ENCODE measurements around the gene P3H2. TPM values are rescaled to one million over a fixed set of nuclear protein-coding genes. Genes with fewer than 3 reads are reported as not detected.
"Not testable (repeated sequence)": the region's sequence is repeated elsewhere in the genome, so short reads cannot be mapped to it uniquely, and the experiment has no call there.

Gene P3H2
- total RNA-seq, 4 donors from 2014 or later, result 0.24 to 4.0 (median 0.90) TPM

DNA sequence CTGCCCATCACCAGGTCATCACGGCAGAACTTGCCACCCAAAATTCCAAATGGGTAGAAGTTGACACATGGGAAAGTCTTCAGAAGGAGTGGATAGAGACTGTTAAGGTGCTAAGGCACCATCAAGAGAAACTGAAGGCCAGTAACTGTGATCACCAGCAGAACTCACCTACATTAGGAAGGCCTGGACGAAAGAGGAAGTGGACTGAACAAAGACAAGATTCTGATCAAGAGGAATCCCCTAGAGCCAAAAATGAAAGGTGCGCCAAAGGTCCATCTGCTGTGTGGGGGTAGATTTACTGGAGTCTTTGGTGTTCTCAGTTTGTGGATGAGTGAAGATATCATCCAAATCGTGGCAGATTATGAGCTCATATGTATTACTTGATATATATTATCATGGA lies 46.3 kb upstream of the P3H2 start:
- H3K27me3 ChIP-seq, result no peaks in the 10 kb centered on the region
- no peak for ATAC-seq
- H3K4me1 ChIP-seq, result no peaks in the 10 kb centered on the region
- in situ Hi-C loops (cut with MboI; ENCODE audit: low sequenced_read_pairs in 4 of 4), result no loop called here
- DNase-seq, result no peak
- H3K4me3 ChIP-seq, result no peak overlapping the region
- H3K9me3 ChIP-seq, result no peaks in the 10 kb centered on the region
- TF ChIP-seq POLR2A (IDR thresholded peaks at IDR 0.05), result no peak
- H3K36me3 ChIP-seq, result no peaks in the 10 kb centered on the region
- no peak overlapping the region for H3K27ac ChIP-seq
- intact Hi-C loops (cut with DNase I; ENCODE audit: low total_unique reads), result no loop called here

DNA sequence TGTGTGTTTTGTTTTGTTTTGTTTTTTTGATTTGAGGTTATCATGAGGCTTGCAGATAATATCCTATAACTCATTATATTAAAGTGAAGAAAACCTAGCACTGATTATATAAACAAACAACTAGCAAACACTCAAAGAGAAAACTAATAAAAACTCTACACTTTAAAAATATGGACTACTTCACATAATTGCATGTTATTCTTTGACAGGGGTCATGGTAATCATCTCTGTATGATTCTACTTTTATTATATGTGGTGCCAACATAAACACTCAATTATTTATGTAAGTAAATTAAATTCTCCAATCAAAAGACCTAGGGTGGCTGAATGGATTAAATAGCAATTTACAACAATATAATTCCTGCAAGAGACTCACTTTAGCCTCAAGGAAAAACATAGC lies 44.6 kb upstream of the P3H2 start:
- TF ChIP-seq, protein P1, sequence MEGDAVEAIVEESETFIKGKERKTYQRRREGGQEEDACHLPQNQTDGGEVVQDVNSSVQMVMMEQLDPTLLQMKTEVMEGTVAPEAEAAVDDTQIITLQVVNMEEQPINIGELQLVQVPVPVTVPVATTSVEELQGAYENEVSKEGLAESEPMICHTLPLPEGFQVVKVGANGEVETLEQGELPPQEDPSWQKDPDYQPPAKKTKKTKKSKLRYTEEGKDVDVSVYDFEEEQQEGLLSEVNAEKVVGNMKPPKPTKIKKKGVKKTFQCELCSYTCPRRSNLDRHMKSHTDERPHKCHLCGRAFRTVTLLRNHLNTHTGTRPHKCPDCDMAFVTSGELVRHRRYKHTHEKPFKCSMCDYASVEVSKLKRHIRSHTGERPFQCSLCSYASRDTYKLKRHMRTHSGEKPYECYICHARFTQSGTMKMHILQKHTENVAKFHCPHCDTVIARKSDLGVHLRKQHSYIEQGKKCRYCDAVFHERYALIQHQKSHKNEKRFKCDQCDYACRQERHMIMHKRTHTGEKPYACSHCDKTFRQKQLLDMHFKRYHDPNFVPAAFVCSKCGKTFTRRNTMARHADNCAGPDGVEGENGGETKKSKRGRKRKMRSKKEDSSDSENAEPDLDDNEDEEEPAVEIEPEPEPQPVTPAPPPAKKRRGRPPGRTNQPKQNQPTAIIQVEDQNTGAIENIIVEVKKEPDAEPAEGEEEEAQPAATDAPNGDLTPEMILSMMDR (IDR thresholded peaks at IDR 0.05 in 4 of 5, conservative IDR thresholded peaks at IDR 0.05 in 1 of 5), result no peak
- no peak for TF ChIP-seq POLR2A (IDR thresholded peaks at IDR 0.05)
- no peaks in the 10 kb centered on the region for H3K27me3 ChIP-seq
- DNase-seq (no peak), ATAC-seq (no peak)
- intact Hi-C loops (cut with DNase I; ENCODE audit: low total_unique reads) (no loop called here), in situ Hi-C loops (cut with MboI; ENCODE audit: low sequenced_read_pairs in 4 of 4) (no loop called here)
- H3K36me3 ChIP-seq, result no peaks in the 10 kb centered on the region
- H3K4me1 ChIP-seq, result no peaks in the 10 kb centered on the region
- no peak overlapping the region for H3K4me3 ChIP-seq
- no peaks in the 10 kb centered on the region for H3K9me3 ChIP-seq
- H3K27ac ChIP-seq, result no peak overlapping the region

DNA sequence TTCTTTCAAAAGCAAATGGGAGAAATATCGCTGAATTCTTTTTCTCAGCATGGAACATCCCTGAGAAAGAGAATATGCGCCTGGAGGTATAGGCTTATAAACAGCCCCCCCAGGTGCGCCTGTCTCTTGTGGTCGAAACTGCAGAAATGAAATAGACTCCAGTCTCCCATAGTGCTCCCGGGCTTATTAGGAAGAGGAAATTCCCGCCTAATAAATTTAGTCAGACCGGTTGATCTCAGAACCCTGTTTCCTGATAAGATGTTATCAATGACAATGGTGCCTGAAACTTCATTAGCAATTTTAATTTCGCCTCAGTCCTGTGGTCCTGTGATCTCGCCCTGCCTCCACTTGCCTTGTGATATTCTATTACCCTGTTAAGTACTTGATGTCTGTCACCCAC lies 41.3 kb upstream of the P3H2 start:
- in situ Hi-C loops (cut with MboI; ENCODE audit: low sequenced_read_pairs in 4 of 4); H3K36me3 ChIP-seq; H3K9me3 ChIP-seq; H3K27me3 ChIP-seq; DNase-seq; H3K4me1 ChIP-seq; H3K4me3 ChIP-seq; H3K27ac ChIP-seq; ATAC-seq; intact Hi-C loops (cut with DNase I; ENCODE audit: low total_unique reads): not testable (repeated sequence)

DNA sequence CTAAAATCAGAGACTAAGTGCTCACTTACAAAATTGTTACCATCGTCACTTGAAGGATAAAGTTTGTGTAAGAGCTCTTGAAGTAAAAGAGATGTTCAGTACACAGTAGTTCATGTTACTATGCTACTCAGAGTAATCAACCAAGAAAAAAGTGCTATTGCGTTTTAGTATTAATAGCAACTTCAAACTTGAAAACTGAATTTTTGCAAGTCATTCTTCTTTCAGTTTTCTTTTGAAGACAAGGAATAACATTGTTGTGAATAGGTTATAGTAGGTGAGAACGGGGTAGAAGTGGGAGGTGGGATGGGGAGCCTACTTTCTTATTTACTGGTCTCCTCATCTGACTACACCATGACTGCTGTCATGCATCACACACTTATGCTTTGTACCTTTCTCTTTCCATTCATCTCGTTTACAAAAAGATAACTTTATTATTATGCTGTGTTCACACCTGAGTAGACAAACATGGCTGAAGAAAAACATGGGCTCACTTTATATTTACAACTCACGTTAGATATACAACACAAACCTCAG lies 39.3 kb upstream of the P3H2 start:
- ATAC-seq, result no peak
- in situ Hi-C loops (cut with MboI; ENCODE audit: low sequenced_read_pairs in 4 of 4), result no loop called here

DNA sequence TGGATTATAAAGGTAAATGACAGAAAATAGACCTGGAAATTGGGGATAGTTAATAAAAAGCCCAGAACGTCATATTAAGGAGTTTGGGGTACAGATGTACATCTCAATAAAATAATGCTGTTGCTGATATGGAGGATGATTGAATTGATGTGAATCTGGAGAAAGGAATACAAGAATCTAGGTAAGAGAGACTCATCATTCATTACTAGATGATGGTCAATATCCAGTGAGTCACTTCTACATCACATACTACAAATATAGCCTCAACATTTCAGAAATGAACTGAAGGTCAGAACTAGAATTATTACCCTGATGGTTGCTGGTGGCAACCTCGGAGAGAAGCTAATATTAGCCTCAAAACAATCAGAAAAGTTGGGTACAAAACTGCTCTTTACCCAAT lies 37.6 kb upstream of the P3H2 start:
- TF ChIP-seq, protein P1 (IDR thresholded peaks at IDR 0.05 in 4 of 5, conservative IDR thresholded peaks at IDR 0.05 in 1 of 5), result no peak
- TF ChIP-seq POLR2A (IDR thresholded peaks at IDR 0.05), result no peak
- no peak for DNase-seq
- Histone ChIP-seq H3K36me3 (no peaks in the 10 kb centered on the region), H3K27ac (no peak overlapping the region), H3K27me3 (no peaks in the 10 kb centered on the region), H3K9me3 (no peaks in the 10 kb centered on the region), H3K4me3 (no peak overlapping the region), H3K4me1 (no peaks in the 10 kb centered on the region)
- ATAC-seq, result no peak
- in situ Hi-C loops (cut with MboI; ENCODE audit: low sequenced_read_pairs in 4 of 4) (no loop called here), intact Hi-C loops (cut with DNase I; ENCODE audit: low total_unique reads) (no loop called here)

More for the DNA sequence above, 39.3 kb upstream of the P3H2 start:
- intact Hi-C loops (cut with DNase I; ENCODE audit: low total_unique reads), result no loop called here
- no peaks in the 10 kb centered on the region for H3K36me3 ChIP-seq
- TF ChIP-seq, protein P1 (IDR thresholded peaks at IDR 0.05 in 4 of 5, conservative IDR thresholded peaks at IDR 0.05 in 1 of 5), result no peak
- no peak overlapping the region for H3K4me3 ChIP-seq
- H3K27ac ChIP-seq, result no peak overlapping the region
- no peaks in the 10 kb centered on the region for H3K9me3 ChIP-seq
- no peaks in the 10 kb centered on the region for H3K27me3 ChIP-seq
- DNase-seq, result no peak
- H3K4me1 ChIP-seq, result no peaks in the 10 kb centered on the region

DNA sequence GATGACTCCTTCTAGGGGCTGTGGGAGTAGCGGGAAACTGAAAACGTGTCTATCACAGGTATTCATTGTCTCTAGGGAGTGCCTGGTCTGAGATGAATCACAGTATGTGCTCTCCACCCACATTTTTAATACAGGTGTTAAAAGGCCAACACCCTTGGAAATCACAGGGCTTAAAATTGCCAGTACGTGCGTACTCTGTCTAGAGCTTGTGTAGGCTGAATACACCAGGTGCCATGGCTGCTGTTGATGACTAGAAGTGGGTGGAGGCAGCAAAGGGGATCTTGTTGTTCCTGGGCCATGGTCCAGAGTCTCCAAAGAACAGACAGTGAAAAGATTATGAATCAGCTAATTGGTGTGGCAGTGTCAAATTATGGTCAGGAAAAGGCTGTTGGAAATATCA lies 35.1 kb upstream of the P3H2 start:
- intact Hi-C loops (cut with DNase I; ENCODE audit: low total_unique reads), result no loop called here
- no peak for TF ChIP-seq POLR2A (IDR thresholded peaks at IDR 0.05)
- TF ChIP-seq, protein P1 (IDR thresholded peaks at IDR 0.05 in 4 of 5, conservative IDR thresholded peaks at IDR 0.05 in 1 of 5), result no peak
- Histone ChIP-seq H3K4me1 (no peaks in the 10 kb centered on the region), H3K36me3 (no peaks in the 10 kb centered on the region), H3K4me3 (no peak overlapping the region), H3K9me3 (no peaks in the 10 kb centered on the region), H3K27me3 (no peaks in the 10 kb centered on the region), H3K27ac (no peak overlapping the region)
- in situ Hi-C loops (cut with MboI; ENCODE audit: low sequenced_read_pairs in 4 of 4), result no loop called here
- no peak for DNase-seq
- no peak for ATAC-seq

All from gastrocnemius medialis (tissue), 4 donors.